Endothelial cell of umbilical vein (primary cell): ENCODE results near the gene BCL7A. TPM values are rescaled to one million over a fixed set of nuclear protein-coding genes. Genes with fewer than 3 reads are reported as not detected.

Experiments used
- BruUV-seq: library from RNA; stranded (reverse); fragments of 400-500 nt; replicated peaks from 2 replicates; lab custom pipeline; 2021; lab: Mats Ljungman, UMichigan
- CTCF ChIA-PET: fragments of 300-600, 350-600 bp; sonication (Branson Sonifier 250); formaldehyde crosslinking; loops from one replicate; lab custom pipeline; 2021; ENCODE audit warnings: antibody characterized with exemption, inconsistent platforms; lab: Charles Lee
- POLR2A ChIA-PET: fragments of 300-600, 350-600 bp; sonication (Branson Sonifier 250); formaldehyde crosslinking; loops from one replicate; lab custom pipeline; 2021; ENCODE audit warnings: antibody characterized with exemption, inconsistent platforms; lab: Charles Lee
- DNase-seq: peaks from one replicate; pipeline ENCODE4 v3.0.0-alpha.2; 2011; ENCODE audit warnings: low read depth, low spot score
- FAIRE-seq: peaks from 2 replicates; lab custom pipeline; 2011; peaks lifted over from hg19 to GRCh38; lab: Jason Lieb, UNC
- H2AFZ ChIP-seq: 2 replicates; pipeline ENCODE4 v1.6.0; 2012; ENCODE audit warnings: low read depth, low read length, control low read depth, inconsistent platforms
- H3K27ac ChIP-seq: 2 replicates; pipeline ENCODE4 v1.5.1; 2011; ENCODE audit warnings: low read depth, mild to moderate bottlenecking, control low read depth, low read length, moderate library complexity; ENCODE audit not compliant: insufficient read depth
- H3K27me3 ChIP-seq, 2 experiments: 2 replicates each; pipeline versions ENCODE4 v1.6.0 to v1.6.1; 2011; ENCODE audit warnings: low read length in 2 of 2, mixed read lengths in 1 of 2; ENCODE audit not compliant: control insufficient read depth in 2 of 2, insufficient read depth in 2 of 2
- H3K36me3 ChIP-seq, 2 experiments: 2 replicates in 1 of 2; 3 replicates in 1 of 2; pipeline ENCODE4 v1.5.1; 2011; ENCODE audit warnings: low read length in 2 of 2, mild to moderate bottlenecking in 1 of 2, moderate library complexity in 1 of 2; ENCODE audit not compliant: control insufficient read depth in 2 of 2, insufficient read depth in 2 of 2; ENCODE audit errors: extremely low read depth in 1 of 2
- H3K4me1 ChIP-seq: 3 replicates; pipeline ENCODE4 v1.5.1; 2011; ENCODE audit warnings: mild to moderate bottlenecking, low read length; ENCODE audit not compliant: control insufficient read depth, insufficient read depth; ENCODE audit errors: extremely low read depth
- H3K4me2 ChIP-seq: 2 replicates; pipeline ENCODE4 v1.6.1; 2011; ENCODE audit warnings: low read length, control low read depth, mixed read lengths; ENCODE audit not compliant: insufficient read depth
- H3K4me3 ChIP-seq, 3 experiments: fragments of 200-600 bp in 1 of 3; sonication (generic), shearing (Covaris generic) in 1 of 3; replicated peaks in 1 of 3; 2 replicates each; pipeline ENCODE4 v1.5.1; 2011 to 2016; ENCODE audit warnings: control low read depth in 3 of 3, low read length in 3 of 3, mild to moderate bottlenecking in 2 of 3, inconsistent platforms in 1 of 3, low read depth in 1 of 3, moderate library complexity in 1 of 3; ENCODE audit not compliant: insufficient read depth in 1 of 3
- H3K79me2 ChIP-seq: 2 replicates; pipeline ENCODE4 v1.6.0; 2012; ENCODE audit warnings: low read length, inconsistent platforms; ENCODE audit not compliant: control insufficient read depth, insufficient read depth
- H3K9ac ChIP-seq: replicated peaks from 2 replicates; pipeline ENCODE3; 2011; ENCODE audit warnings: low read length, control low read depth; ENCODE audit not compliant: insufficient read depth; ENCODE audit errors: extremely low read depth
- H3K9me1 ChIP-seq: replicated peaks from 3 replicates; pipeline ENCODE4 v1.6.0; 2011; ENCODE audit warnings: mild to moderate bottlenecking, low read length; ENCODE audit not compliant: control insufficient read depth, insufficient read depth; ENCODE audit errors: extremely low read depth
- H3K9me3 ChIP-seq: replicated peaks from 2 replicates; pipeline ENCODE4 v1.5.1; 2012; ENCODE audit warnings: low read length, inconsistent platforms; ENCODE audit not compliant: control insufficient read depth, insufficient read depth
- H4K20me1 ChIP-seq: replicated peaks from 2 replicates; pipeline ENCODE3; 2011; ENCODE audit warnings: mild to moderate bottlenecking, low read length; ENCODE audit not compliant: control insufficient read depth, insufficient read depth; ENCODE audit errors: extremely low read depth
- CTCF ChIP-seq, 2 donors: IDR thresholded peaks; 1 replicate in 1 of 2; 2 replicates in 1 of 2; pipeline ENCODE4 v1.5.1; 2011; ENCODE audit warnings: low read length in 2 of 2, mild to moderate bottlenecking in 2 of 2, moderate library complexity in 2 of 2, control low read depth in 1 of 2, inconsistent platforms in 1 of 2, low read depth in 1 of 2; ENCODE audit not compliant: insufficient read depth in 1 of 2; ENCODE audit errors: extremely low read depth in 1 of 2
- EZH2 ChIP-seq: IDR thresholded peaks from 2 replicates; pipeline ENCODE4 v1.6.1; 2012; ENCODE audit warnings: borderline replicate concordance, low read depth, mild to moderate bottlenecking, moderate library complexity, low read length, inconsistent platforms; ENCODE audit not compliant: severe bottlenecking
- FOS ChIP-seq: IDR thresholded peaks from 2 replicates; pipeline ENCODE4 v1.6.1; 2011; ENCODE audit warnings: mild to moderate bottlenecking, low read length, moderate library complexity, borderline replicate concordance; ENCODE audit not compliant: insufficient read depth
- GATA2 ChIP-seq: IDR thresholded peaks from 2 replicates; pipeline ENCODE4 v1.7.0; 2011; ENCODE audit warnings: low read depth, mild to moderate bottlenecking, moderate library complexity, mixed read lengths, low read length; ENCODE audit not compliant: insufficient read length, insufficient read depth
- JUN ChIP-seq: IDR thresholded peaks from 2 replicates; pipeline ENCODE4 v1.6.1; 2011; ENCODE audit warnings: borderline replicate concordance, low read depth; ENCODE audit not compliant: insufficient read length, insufficient read depth
- MAX ChIP-seq: IDR thresholded peaks from 2 replicates; pipeline ENCODE4 v1.6.1; 2011; ENCODE audit not compliant: insufficient read depth, insufficient read length
- MYC ChIP-seq: IDR thresholded peaks from one replicate; pipeline ENCODE4 v1.6.1; 2011; ENCODE audit warnings: mild to moderate bottlenecking, low read depth, low read length
- POLR2AphosphoS5 ChIP-seq: IDR thresholded peaks from 2 replicates; pipeline ENCODE4 v1.6.1; 2012; ENCODE audit warnings: low read depth, mild to moderate bottlenecking, control low read depth, low read length, moderate library complexity; ENCODE audit not compliant: insufficient read depth
- dilution Hi-C: fragments of 300-500 bp; cut with MboI; formaldehyde crosslinking; loops from one replicate; pipeline ENCODE4 v1.15.0; 2019; ENCODE audit warnings: low sequenced_read_pairs; ENCODE audit not compliant: extremely low pct_ligation_motif_present
- intact Hi-C: fragments of 100-400 bp; cut with micrococcal nuclease; formaldehyde crosslinking; loops from one replicate; pipeline ENCODE4 v1.10.0; 2022
- polyA plus RNA-seq, 4 experiments: library from polyadenylated mRNA; depleted of rRNA in 3 of 4; stranded (reverse) in 3 of 4; unstranded in 1 of 4; fragments of >200 nt; gene quantifications; 2 replicates each; pipeline versions ENCODE4 v1.2.1 to v1.2.3, GENCODE V29; 2011 to 2012; ENCODE audit warnings: missing spikeins in 1 of 4
- total RNA-seq: library from RNA; stranded (reverse); gene quantifications from 2 replicates; pipeline ENCODE4 v1.2.3, GENCODE V29; 2021

Gene BCL7A
- total and polyA plus RNA-seq, 2 donors (not counting 3 experiments of a cell fraction or from before 2014, with no cell fraction given) = 9.7 to 11.1 TPM

GRCh38 chr12:122057007-122057735, 35.5 kb downstream of the BCL7A start:
- H3K9me1 ChIP-seq = no peaks in the 10 kb centered on the region
- TF ChIP-seq MYC (no peak), JUN (no peak), FOS (no peak), GATA2 (no peak), MAX (no peak), CTCF (IDR thresholded peaks at IDR 0.05; ENCODE audit: extremely low read depth in 1 of 2, insufficient read depth in 1 of 2, low read depth in 1 of 2, low read length in 2 of 2) (no peak), POLR2AphosphoS5 (no peak), EZH2 (no peak)
- intact Hi-C loops = no loop called here
- no peaks in the 10 kb centered on the region for H3K9me3 ChIP-seq
- no peaks in the 10 kb centered on the region for H4K20me1 ChIP-seq
- H3K9ac ChIP-seq = no peak overlapping the region
- no peak overlapping the region for H3K4me2 ChIP-seq
- no peak overlapping the region for H3K4me3 ChIP-seq
- ChIA-PET CTCF (no interaction called here), POLR2A (no interaction called here)
- no peak for DNase-seq
- H3K27me3 ChIP-seq = no peaks in the 10 kb centered on the region
- no TSS peak for BruUV-seq
- H3K79me2 ChIP-seq = no peaks in the 10 kb centered on the region
- H2AFZ ChIP-seq = no peak overlapping the region
- peaks cover 4% of the 10 kb centered on the region for H3K4me1 ChIP-seq
- no peak overlapping the region for H3K27ac ChIP-seq
- dilution Hi-C loops = no loop called here
- FAIRE-seq = no peak
- H3K36me3 ChIP-seq = peaks cover 0 to 2% of the 10 kb centered on the region in 2 experiments
